Keratinocyte (primary cell): Measurements from ENCODE around the gene SLC39A13. TPM values are rescaled to one million over a fixed set of nuclear protein-coding genes. Genes with fewer than 3 reads are reported as not detected.

Source experiments
- DNase-seq: peaks from one replicate; pipeline ENCODE4 v3.0.0-alpha.2; 2011; ENCODE audit warnings: low read depth, missing footprints, low spot score
- FAIRE-seq: peaks from 2 replicates; lab custom pipeline; 2011; peaks lifted over from hg19 to GRCh38; lab: Jason Lieb, UNC
- H2AFZ ChIP-seq: 2 replicates; pipeline ENCODE4 v1.6.0; 2012; ENCODE audit warnings: low read length, control low read depth, inconsistent platforms; ENCODE audit not compliant: control insufficient read depth
- H3K27ac ChIP-seq: 2 replicates; pipeline ENCODE4 v1.5.1; 2011; ENCODE audit warnings: low read length; ENCODE audit not compliant: control insufficient read depth, insufficient read depth
- H3K27me3 ChIP-seq: 3 replicates; pipeline ENCODE4 v1.6.0; 2011; ENCODE audit warnings: low read length; ENCODE audit not compliant: control insufficient read depth, insufficient read depth; ENCODE audit errors: extremely low read depth
- H3K36me3 ChIP-seq, 2 experiments: 2 replicates in 1 of 2; 3 replicates in 1 of 2; pipeline ENCODE4 v1.5.1; 2011; ENCODE audit warnings: low read length in 2 of 2, mild to moderate bottlenecking in 1 of 2; ENCODE audit not compliant: control insufficient read depth in 2 of 2, insufficient read depth in 2 of 2; ENCODE audit errors: extremely low read depth in 1 of 2
- H3K4me1 ChIP-seq: 3 replicates; pipeline ENCODE4 v1.5.1; 2011; ENCODE audit warnings: low read length; ENCODE audit not compliant: control insufficient read depth, insufficient read depth; ENCODE audit errors: extremely low read depth
- H3K4me2 ChIP-seq: 3 replicates; pipeline ENCODE4 v1.6.0; 2011; ENCODE audit warnings: low read depth, low read length; ENCODE audit not compliant: control insufficient read depth, insufficient read depth; ENCODE audit errors: extremely low read depth
- H3K4me3 ChIP-seq, 3 experiments: fragments of 200-600 bp in 1 of 3; sonication (generic) in 1 of 3; 2 replicates in 2 of 3; 3 replicates in 1 of 3; pipeline ENCODE4 v1.5.1; 2011 to 2016; ENCODE audit warnings: low read length in 3 of 3, mild to moderate bottlenecking in 3 of 3, control low read depth in 2 of 3, inconsistent platforms in 1 of 3, low read depth in 1 of 3, mixed read lengths in 1 of 3, mixed run types in 1 of 3, moderate library complexity in 1 of 3; ENCODE audit not compliant: control insufficient read depth in 2 of 3, insufficient read depth in 2 of 3; ENCODE audit errors: extremely low read depth in 1 of 3
- H3K79me2 ChIP-seq: 2 replicates; pipeline ENCODE4 v1.6.0; 2012; ENCODE audit warnings: low read length; ENCODE audit not compliant: control insufficient read depth, insufficient read depth
- H3K9ac ChIP-seq: 3 replicates; pipeline ENCODE4 v1.6.0; 2011; ENCODE audit warnings: low read length; ENCODE audit not compliant: control insufficient read depth, insufficient read depth; ENCODE audit errors: extremely low read depth
- H3K9me1 ChIP-seq: 3 replicates; pipeline ENCODE4 v1.6.0; 2011; ENCODE audit warnings: low read length; ENCODE audit not compliant: control insufficient read depth, insufficient read depth; ENCODE audit errors: extremely low read depth
- H3K9me3 ChIP-seq: 2 replicates; pipeline ENCODE4 v1.5.1; 2012; ENCODE audit warnings: low read depth, low read length; ENCODE audit not compliant: control insufficient read depth
- H4K20me1 ChIP-seq: 3 replicates; pipeline ENCODE4 v1.6.0; 2011; ENCODE audit warnings: low read length; ENCODE audit not compliant: control insufficient read depth, insufficient read depth; ENCODE audit errors: extremely low read depth
- CTCF ChIP-seq, 3 experiments: IDR thresholded peaks in 1 of 3; conservative IDR thresholded peaks in 1 of 3; optimal IDR thresholded peaks in 1 of 3; 2 replicates in 2 of 3; 3 replicates in 1 of 3; pipeline versions ENCODE3 to v1.5.1; 2011; ENCODE audit warnings: low read length in 3 of 3, mild to moderate bottlenecking in 3 of 3, moderate library complexity in 2 of 3, control low read depth in 1 of 3, inconsistent platforms in 1 of 3; ENCODE audit not compliant: insufficient read depth in 2 of 3; ENCODE audit errors: extremely low read depth in 1 of 3
- EZH2 ChIP-seq: IDR thresholded peaks from one replicate; pipeline ENCODE4 v1.6.1; 2012; ENCODE audit warnings: inconsistent platforms, mild to moderate bottlenecking, low read length, moderate library complexity
- dilution Hi-C: fragments of 300-500 bp; cut with MboI; formaldehyde crosslinking; loops from one replicate; pipeline ENCODE4 v1.7.0; 2020; ENCODE audit warnings: low sequenced_read_pairs; ENCODE audit not compliant: extremely low pct_ligation_motif_present
- polyA plus RNA-seq, 5 experiments: library from polyadenylated mRNA; depleted of rRNA in 3 of 5; stranded (reverse) in 3 of 5; stranded (forward) in 1 of 5; unstranded in 1 of 5; fragments of >200 nt; gene quantifications; 1 replicate in 1 of 5; 2 replicates in 3 of 5; 3 replicates in 1 of 5; pipeline versions ENCODE4 v1.2.1 to v1.2.3, GENCODE V29; 2011 to 2012; ENCODE audit warnings: missing spikeins in 2 of 5, low read depth in 1 of 5, low replicate concordance in 1 of 5

The SLC39A13 gene
- polyA plus RNA-seq, 1 donor (not counting 4 experiments of a cell fraction or from before 2014, with no cell fraction given) = 35.3 TPM

DNA sequence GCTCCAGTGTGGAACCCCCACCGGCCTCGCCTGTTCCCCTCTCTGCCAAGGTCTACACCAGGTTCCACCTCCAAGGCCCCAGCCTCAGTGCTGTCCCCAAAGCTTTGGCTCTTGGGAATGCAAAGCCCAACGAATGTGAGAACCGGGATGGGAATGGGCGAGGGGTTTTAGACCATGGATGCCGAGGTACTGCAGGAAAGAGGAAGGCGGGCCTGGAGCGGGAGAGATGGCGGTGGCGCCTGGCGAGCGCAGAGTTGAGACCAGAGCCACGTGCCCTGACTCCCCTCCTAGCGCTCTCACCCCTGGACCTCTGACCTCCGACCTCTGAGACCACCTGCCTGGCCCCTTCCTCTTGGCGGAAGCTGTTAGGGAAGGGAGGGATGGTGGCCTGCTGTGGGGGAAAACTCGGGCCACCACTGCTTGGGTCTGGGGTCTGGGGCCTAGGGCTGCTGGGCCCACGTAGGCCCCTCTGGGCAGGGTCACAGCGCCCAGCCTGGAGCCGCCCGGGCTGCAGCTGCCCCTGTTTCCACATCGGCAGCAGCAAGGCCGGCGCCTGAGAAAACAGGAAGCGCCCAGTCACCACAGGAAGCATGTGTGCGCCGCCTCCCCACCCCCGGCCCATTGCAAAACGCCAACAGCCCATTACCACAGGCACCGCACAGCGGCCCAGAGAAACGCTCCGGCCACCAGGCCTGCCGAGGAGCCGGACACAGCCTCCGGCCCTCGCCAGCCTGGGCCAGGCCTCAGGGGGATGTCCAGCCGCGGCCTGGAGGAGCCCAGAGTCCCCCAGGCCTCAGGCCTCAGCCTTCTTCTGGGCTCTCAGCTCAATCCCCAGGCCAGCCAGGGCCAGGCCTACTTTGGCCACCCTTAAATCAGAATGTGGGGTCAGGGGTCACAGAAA is 13.8 kb upstream of the SLC39A13 start:
- Histone ChIP-seq H4K20me1 (no peaks in the 10 kb centered on the region), H3K9me1 (no peaks in the 10 kb centered on the region), H3K79me2 (no peaks in the 10 kb centered on the region), H3K27me3 (no peaks in the 10 kb centered on the region), H3K36me3 (no peaks in the 10 kb centered on the region), H3K4me1 (peaks cover 9% of the 10 kb centered on the region), H3K4me2 (no peak overlapping the region), H3K27ac (no peak overlapping the region), H3K4me3 (no peak overlapping the region), H3K9ac (no peak overlapping the region), H2AFZ (no peak overlapping the region), H3K9me3 (no peaks in the 10 kb centered on the region)
- no peak for TF ChIP-seq CTCF (optimal IDR thresholded peaks at IDR 0.05 in 1 of 3, IDR thresholded peaks at IDR 0.05 in 1 of 3, conservative IDR thresholded peaks at IDR 0.05 in 1 of 3; ENCODE audit: extremely low read depth in 1 of 3, insufficient read depth in 2 of 3, low read length in 3 of 3)
- TF ChIP-seq EZH2 = no peak
- DNase-seq (no peak), FAIRE-seq (no peak)
- dilution Hi-C loops = no loop called here

DNA sequence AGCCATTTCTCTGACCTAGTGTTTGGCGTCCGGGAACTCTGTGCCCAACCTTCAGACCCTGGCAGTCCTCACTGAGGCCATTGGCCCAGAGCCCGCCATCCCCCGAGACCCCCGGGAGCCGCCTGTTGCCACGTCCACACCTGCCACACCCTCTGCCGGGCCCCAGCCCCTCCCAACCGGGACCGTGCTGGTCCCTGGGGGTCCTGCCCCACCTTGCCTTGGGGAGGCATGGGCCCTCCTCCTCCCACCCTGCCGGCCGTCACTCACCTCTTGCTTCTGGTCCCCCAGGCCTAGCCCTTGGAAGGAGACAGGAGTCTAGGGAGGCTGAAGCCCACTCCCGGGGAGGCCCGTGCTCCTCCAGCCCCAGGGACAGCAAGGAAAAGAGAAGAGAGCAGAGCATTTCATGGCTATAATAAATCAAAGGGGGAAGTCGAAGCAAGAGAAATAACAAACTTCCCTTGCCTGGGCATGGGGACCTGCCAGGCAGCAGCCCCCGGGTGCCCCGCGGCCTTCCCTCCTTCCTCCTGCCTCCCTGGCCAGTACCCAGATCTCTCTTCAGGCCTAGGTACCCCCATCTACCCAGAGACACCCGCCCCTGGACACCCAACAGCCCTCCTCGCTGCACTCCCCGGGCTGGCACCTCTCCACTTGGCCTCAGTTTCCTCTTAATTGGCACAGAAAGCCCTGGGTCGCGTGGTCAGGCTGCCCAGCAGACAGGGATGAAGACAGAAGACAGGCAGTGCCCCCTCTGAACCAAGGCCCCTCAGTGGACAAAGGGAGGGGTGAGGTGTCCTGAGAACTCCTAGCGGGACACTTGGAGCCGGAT is 13.0 kb upstream of the SLC39A13 start:
- Histone ChIP-seq H3K9me1 (no peaks in the 10 kb centered on the region), H2AFZ (no peak overlapping the region), H3K27me3 (no peaks in the 10 kb centered on the region), H3K27ac (no peak overlapping the region), H3K9ac (no peak overlapping the region), H4K20me1 (no peaks in the 10 kb centered on the region), H3K4me1 (peaks cover 15% of the 10 kb centered on the region), H3K4me3 (no peak overlapping the region), H3K4me2 (no peak overlapping the region), H3K9me3 (no peaks in the 10 kb centered on the region), H3K79me2 (no peaks in the 10 kb centered on the region), H3K36me3 (no peaks in the 10 kb centered on the region)
- FAIRE-seq = no peak
- no peak for DNase-seq
- TF ChIP-seq CTCF (optimal IDR thresholded peaks at IDR 0.05 in 1 of 3, IDR thresholded peaks at IDR 0.05 in 1 of 3, conservative IDR thresholded peaks at IDR 0.05 in 1 of 3; ENCODE audit: extremely low read depth in 1 of 3, insufficient read depth in 2 of 3, low read length in 3 of 3) = no peak
- no peak for TF ChIP-seq EZH2
- dilution Hi-C loops = no loop called here
